IPS DF 6.9 (cell line): ENCODE measurements around the gene GBP7.

Source experiments
- DNase-seq: peaks from one replicate; pipeline ENCODE4 v3.0.0-alpha.2; 2013; ENCODE audit warnings: low read depth, low spot score
- H3K27ac ChIP-seq: one replicate; pipeline ENCODE4 v1.5.1; 2013; ENCODE audit warnings: low read length, control low read depth
- H3K27me3 ChIP-seq: 2 replicates; pipeline ENCODE4 v1.6.1; 2013; ENCODE audit warnings: mild to moderate bottlenecking, low read length; ENCODE audit not compliant: control insufficient read depth, insufficient read depth
- H3K36me3 ChIP-seq: 2 replicates; pipeline ENCODE4 v1.6.1; 2013; ENCODE audit warnings: low read length; ENCODE audit not compliant: control insufficient read depth, insufficient read depth
- H3K4me1 ChIP-seq: 2 replicates; pipeline ENCODE4 v1.6.1; 2013; ENCODE audit warnings: low read length; ENCODE audit not compliant: control insufficient read depth, insufficient read depth
- H3K4me3 ChIP-seq: 2 replicates; pipeline ENCODE4 v1.5.1; 2013; ENCODE audit warnings: mild to moderate bottlenecking, low read length
- H3K9me3 ChIP-seq: 2 replicates; pipeline ENCODE4 v1.6.1; 2013; ENCODE audit warnings: low read length, inconsistent platforms; ENCODE audit not compliant: control insufficient read depth, insufficient read depth
- WGBS: extraction: QIAGEN DNeasy Blood & Tissue Kit; methylation state at CpG from one replicate; pipeline ENCODE4 v1.1.7; 2013; ENCODE audit warnings: mixed read lengths, missing lambda C conversion rate; ENCODE audit not compliant: insufficient read length, insufficient coverage; 5-methylcytosine and 5-hydroxymethylcytosine counted together

The GBP7 gene

DNA sequence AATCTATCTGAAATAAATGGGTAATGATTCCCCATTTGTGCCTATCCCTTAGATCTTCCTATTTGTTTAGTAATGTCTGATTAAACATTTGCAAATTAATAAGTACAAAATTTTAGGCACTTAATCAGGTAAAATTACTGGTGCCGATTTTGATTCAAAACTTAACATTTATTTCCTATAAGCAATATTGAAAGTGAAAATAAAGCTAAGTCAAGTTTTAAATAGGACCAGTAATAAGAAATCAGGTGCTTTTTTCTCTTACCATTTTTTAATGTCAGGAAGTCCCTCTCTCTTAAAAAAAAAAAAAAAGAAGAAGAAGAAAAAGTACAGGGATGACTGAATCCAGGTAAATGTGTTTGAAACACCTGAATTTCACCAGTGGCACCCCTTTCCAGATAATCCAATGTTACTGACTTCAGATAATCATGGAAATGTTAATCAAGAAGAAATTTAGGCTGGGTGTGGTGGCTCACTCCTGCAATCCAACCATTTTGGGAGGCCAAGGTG lies 23.8 kb upstream of the GBP7 start:
- H3K9me3 ChIP-seq = no peaks in the 10 kb centered on the region
- no peak for DNase-seq
- no peaks in the 10 kb centered on the region for H3K36me3 ChIP-seq
- no CpG with 5 or more reads among the region's 1 CpG for WGBS
- no peaks in the 10 kb centered on the region for H3K27me3 ChIP-seq
- no peak overlapping the region for H3K27ac ChIP-seq
- peaks cover 1% of the 10 kb centered on the region; the same call in 1 of the 2 replicates for H3K4me1 ChIP-seq
- no peak overlapping the region for H3K4me3 ChIP-seq

DNA sequence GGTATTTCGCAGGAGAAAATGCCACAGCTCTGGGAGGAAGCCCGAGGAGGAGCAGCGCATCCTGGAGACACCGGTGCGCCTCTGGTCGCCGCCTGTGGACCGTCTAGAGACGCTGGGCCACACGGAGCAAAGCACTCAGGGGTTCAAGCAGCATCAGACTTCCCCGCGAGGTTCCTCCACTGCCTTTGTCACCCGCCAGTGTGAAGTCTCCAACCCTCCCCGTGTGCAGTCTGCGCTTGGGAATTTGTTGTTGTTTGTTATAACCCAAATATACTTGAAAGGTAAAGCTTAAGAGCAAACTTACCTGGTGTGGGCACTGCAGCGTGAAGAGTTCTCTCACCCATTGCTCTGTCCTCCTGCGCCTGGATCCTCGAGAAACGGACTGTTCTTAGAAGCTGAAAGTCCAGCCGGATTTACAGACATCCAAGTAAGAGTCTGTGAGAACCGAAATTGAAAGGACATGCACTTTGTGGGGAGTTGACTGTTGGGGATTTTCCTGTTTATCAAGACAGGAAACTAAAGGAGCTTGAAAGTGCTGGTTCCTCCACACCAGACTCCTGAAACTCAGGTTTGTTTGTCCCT lies 22.8 kb upstream of the GBP7 start, which contains the start of gene GBP4:
GBP4 (minus strand) TSS at position 452 of the 582 bp plus-strand sequence; CDS start at position 344, 108 bp downstream.
- DNase-seq = no peak
- Histone ChIP-seq H3K36me3 (no peaks in the 10 kb centered on the region), H3K4me1 (peaks cover 1% of the 10 kb centered on the region; the same call in 1 of the 2 replicates), H3K9me3 (no peaks in the 10 kb centered on the region), H3K4me3 (no peak within 1 kb of the TSS), H3K27me3 (no peaks in the 10 kb centered on the region), H3K27ac (no peak within 1 kb of the TSS)
- no CpG with 5 or more reads among the region's 21 CpGs for WGBS

DNA sequence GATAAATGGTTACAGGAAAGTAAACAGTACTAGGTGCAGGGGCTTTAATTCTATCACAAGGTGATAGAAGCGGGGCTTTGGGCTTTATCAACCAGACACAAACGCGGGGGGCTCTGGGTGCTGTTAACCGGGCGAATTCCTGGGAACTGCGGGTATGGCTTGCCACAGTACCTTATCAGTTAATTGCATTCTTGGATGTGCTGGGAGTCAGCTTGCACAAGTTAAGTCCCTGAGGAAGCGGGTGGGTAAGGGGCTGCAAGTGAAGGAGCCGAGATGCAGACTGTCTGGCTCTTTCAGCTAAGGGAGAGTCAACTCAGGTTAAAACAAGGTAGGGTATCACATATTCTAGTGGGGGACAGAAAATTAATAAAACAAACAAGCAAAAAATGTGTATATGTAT lies 22.3 kb upstream of the GBP7 start:
- Histone ChIP-seq H3K4me1 (peaks cover 1% of the 10 kb centered on the region; the same call in 1 of the 2 replicates), H3K9me3 (no peaks in the 10 kb centered on the region), H3K4me3 (no peak overlapping the region), H3K36me3 (no peaks in the 10 kb centered on the region), H3K27me3 (no peaks in the 10 kb centered on the region), H3K27ac (no peak overlapping the region)
- no CpG with 5 or more reads among the region's 8 CpGs for WGBS
- DNase-seq = no peak

DNA sequence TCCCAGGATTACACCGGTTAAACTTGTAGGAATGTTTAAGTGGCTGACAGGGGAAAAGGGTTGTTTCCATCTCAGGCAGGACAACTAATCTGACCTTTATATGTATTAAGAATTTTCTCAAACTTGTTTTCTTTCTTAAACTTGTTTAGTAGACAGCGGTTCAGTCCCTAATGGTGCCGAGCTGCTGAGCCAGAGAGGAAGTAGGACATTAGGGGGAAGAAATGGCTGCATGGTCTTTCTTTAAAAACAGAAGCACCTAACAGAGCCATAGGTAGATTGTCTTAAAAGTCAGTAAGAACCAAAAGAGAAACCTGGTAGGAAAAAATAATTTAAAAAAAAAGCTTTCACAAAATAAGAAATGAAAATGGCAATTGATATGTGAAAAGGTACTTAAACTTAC lies 19.7 kb upstream of the GBP7 start:
- WGBS = no CpG with 5 or more reads among the region's 3 CpGs
- no peaks in the 10 kb centered on the region for H3K36me3 ChIP-seq

DNA sequence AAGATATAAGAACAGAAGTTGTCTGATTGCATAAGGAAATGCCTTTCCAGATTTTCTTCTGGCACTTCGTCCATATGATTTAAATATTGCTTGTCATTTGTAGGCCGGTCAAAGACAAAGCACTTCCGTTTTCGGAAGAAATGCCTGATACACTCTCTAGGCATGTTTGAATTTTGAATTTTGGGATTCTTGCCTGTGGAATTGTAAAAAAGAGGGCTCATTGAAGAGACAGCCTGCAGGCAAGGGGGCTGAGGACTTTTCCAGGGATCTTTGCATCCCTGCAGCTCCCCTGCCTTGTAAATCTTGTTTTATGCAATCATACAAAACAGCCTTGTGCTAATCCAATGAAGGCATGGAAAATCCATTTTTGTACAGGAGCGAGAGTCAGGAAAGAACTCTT lies 15.5 kb upstream of the GBP7 start:
- DNase-seq = no peak
- H3K27me3 ChIP-seq = no peaks in the 10 kb centered on the region
- no peaks in the 10 kb centered on the region for H3K36me3 ChIP-seq
- no peak overlapping the region for H3K4me3 ChIP-seq
- WGBS = no CpG with 5 or more reads among the region's 5 CpGs
- H3K27ac ChIP-seq = no peak overlapping the region
- H3K4me1 ChIP-seq = no peaks in the 10 kb centered on the region
- H3K9me3 ChIP-seq = no peaks in the 10 kb centered on the region

More for the DNA sequence above, 19.7 kb upstream of the GBP7 start:
- Histone ChIP-seq H3K27me3 (no peaks in the 10 kb centered on the region), H3K27ac (no peak overlapping the region), H3K4me1 (peaks cover 1% of the 10 kb centered on the region; the same call in 1 of the 2 replicates), H3K4me3 (no peak overlapping the region), H3K9me3 (no peaks in the 10 kb centered on the region)
- no peak for DNase-seq

DNA sequence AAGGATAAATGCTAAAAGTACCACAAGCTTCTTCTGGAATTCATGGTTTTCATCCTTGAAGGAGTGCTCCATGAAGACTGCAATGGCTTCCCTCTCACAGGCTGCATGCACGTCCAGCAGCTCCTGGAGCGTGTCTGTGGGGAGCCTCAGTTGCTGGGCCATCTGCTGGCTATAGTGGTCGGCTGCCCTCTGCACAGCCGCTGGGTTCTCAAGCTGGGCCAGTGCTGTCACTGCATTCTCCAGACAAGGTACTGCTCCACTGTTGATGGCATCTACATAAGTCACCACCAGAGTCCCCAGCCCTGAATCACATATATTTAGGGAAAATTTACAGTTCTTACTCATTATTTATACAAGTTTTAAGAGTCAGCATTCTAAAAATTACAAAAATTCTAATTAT lies 14.2 kb upstream of the GBP7 start:
- no peak for DNase-seq
- H3K9me3 ChIP-seq = no peaks in the 10 kb centered on the region

DNA sequence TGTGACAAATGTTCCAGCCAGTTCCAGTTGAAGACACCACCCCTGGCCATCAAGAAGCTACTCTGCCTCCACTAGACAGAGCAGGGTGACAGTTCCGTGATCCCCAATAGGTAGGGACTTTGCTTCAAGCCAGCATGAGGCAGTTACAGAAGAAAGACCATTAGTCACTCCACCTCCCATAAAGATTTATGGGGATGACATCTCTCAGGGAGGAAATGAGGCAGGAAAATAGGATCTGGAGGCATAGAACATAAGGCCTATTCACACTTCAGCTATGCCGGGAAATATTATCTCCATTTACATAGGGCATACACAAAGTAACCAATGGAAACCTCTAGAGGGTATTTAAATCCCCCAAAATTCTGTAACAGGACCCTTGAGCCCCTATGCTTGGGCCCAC lies 3.5 kb upstream of the GBP7 start:
- no peaks in the 10 kb centered on the region for H3K36me3 ChIP-seq
- no peak for DNase-seq
- H3K27ac ChIP-seq = no peak overlapping the region
- no peak overlapping the region for H3K4me3 ChIP-seq
- H3K27me3 ChIP-seq = no peaks in the 10 kb centered on the region
- WGBS = no CpG with 5 or more reads among the region's 2 CpGs
- no peaks in the 10 kb centered on the region for H3K9me3 ChIP-seq
- H3K4me1 ChIP-seq = no peaks in the 10 kb centered on the region

More for the DNA sequence above, 14.2 kb upstream of the GBP7 start:
- no peaks in the 10 kb centered on the region for H3K27me3 ChIP-seq
- no peak overlapping the region for H3K27ac ChIP-seq
- H3K4me3 ChIP-seq = no peak overlapping the region
- H3K36me3 ChIP-seq = no peaks in the 10 kb centered on the region
- H3K4me1 ChIP-seq = no peaks in the 10 kb centered on the region
- no CpG with 5 or more reads among the region's 4 CpGs for whole genome bisulfite sequencing

DNA sequence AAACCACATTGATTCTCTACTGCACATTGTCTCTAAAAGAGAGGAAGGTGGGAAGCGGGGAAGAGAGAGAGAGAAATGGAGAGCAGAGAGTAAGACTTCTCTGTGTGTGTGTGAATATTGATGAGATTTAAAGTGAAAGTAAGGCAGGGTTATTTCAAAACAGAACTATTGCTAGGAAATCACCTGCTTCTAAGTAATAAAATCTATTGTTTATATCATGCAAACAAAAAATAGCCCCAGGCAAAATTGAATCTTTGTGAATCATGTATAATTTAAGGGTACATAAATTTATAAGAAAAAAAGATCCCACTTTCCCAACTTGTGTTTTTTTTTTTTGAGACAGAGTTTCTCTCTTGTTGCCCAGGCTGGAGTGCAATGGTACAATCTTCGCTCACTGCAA lies 1.2 kb upstream of the GBP7 start:
- no CpG with 5 or more reads among the region's 2 CpGs for WGBS

DNA sequence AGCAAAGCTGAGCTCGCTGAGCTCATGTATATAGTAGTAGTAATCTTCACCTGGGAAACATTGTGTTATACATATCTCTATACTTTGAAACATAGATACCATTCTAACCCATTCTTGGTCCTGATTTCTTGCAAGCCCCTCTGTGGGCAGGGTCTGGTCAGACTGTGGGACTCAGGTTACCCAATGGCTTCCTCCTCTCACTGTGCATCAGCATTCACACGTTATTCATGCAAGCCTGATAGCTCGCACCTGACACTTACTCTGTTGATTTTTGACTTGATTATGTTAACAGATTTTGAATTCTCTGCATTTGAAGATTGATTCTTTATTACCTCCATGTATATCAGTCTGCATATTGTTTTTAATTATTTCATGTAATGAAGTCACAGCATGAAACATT lies 1.3 kb downstream of the GBP7 start:
- no peak for DNase-seq
- Histone ChIP-seq H3K4me3 (no peak overlapping the region), H3K27ac (no peak overlapping the region), H3K4me1 (no peaks in the 10 kb centered on the region), H3K36me3 (no peaks in the 10 kb centered on the region), H3K9me3 (no peaks in the 10 kb centered on the region), H3K27me3 (no peaks in the 10 kb centered on the region)
- WGBS = no CpG with 5 or more reads among the region's 3 CpGs

More for the DNA sequence above, 1.2 kb upstream of the GBP7 start:
- no peaks in the 10 kb centered on the region for H3K36me3 ChIP-seq
- no peak overlapping the region for H3K27ac ChIP-seq
- no peaks in the 10 kb centered on the region for H3K27me3 ChIP-seq
- no peak overlapping the region for H3K4me3 ChIP-seq
- no peaks in the 10 kb centered on the region for H3K4me1 ChIP-seq
- no peaks in the 10 kb centered on the region for H3K9me3 ChIP-seq
- DNase-seq = no peak

DNA sequence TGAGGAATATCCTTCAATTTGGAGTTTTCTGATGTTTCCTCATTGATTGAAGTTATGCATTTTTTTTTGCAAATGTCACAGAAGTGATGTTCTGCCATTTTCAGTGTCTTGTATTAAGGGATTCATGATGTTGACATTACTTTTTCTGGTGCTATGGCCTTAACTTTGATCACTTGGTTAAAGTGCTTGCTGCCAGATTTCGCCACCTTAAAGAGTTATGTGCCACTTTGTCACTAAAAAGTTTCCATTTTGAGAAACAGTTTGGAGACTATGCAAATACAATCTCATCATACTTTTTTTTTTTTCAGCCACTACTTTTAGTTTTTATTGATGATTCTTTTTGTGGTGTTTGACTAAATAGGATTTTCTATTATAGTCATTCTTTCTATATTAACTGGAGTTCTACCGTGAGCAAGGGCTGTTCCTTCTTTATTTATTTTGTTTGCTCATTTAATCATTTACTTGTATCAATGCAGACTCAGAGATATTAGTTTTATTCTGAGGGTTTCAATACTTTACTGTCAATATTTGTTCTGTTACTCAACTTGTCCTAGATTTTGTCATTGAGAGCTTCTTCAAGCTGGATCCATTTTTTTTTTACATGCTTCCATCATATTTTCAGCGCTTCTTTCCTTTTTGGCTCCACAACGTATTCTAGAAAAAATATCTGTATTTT lies 3.2 kb downstream of the GBP7 start:
- Histone ChIP-seq H3K9me3 (no peaks in the 10 kb centered on the region), H3K27ac (no peak overlapping the region), H3K27me3 (no peaks in the 10 kb centered on the region), H3K36me3 (no peaks in the 10 kb centered on the region), H3K4me3 (no peak overlapping the region), H3K4me1 (no peaks in the 10 kb centered on the region)
- no peak for DNase-seq
- WGBS = no CpG with 5 or more reads among the region's 4 CpGs

DNA sequence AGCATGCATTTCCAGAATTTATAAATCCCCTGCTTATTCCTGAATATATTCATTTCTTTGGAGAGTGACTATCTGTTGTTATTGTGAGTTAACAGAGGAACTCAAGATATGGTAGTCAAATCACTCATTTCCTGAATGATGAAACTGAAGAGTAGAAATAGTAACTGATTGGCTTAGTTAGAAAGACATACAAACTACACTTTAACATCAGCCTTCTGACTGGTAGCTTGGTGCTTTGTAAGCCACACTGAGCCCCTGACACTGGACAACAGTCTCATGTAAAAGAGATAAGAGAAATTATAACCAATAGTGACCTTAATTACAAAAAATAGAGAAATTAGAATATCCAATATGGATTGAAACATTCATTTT lies 4.8 kb downstream of the GBP7 start:
- no peaks in the 10 kb centered on the region for H3K27me3 ChIP-seq
- H3K4me3 ChIP-seq = no peak overlapping the region
- H3K27ac ChIP-seq = no peak overlapping the region
- no peaks in the 10 kb centered on the region for H3K36me3 ChIP-seq
- H3K9me3 ChIP-seq = no peaks in the 10 kb centered on the region
- no peaks in the 10 kb centered on the region for H3K4me1 ChIP-seq
- DNase-seq = no peak
